ENCODE results near the gene TTC21B.

The TTC21B gene

DNA sequence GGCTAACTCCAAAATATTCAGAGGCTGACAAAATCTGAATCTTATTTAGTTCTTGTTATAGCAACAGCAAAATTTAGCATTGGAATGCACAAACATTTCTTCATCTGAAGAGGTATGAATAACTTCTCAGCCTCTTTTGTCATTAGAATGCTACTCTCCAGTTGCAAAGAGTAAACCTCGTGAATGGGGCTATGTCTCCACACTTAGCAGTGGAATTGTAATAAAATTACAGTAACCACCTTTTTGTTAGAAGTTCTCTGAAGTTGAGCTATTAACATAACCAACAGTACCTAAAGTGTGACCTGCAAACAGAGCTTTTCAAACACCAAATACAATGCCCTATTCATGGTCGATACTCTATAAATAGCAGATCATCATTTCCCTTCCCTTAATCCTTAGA lies 109.4 kb downstream of the TTC21B start:
- in situ Hi-C loops (cut with MboI; ENCODE audit: low sequenced_read_pairs) = no loop called here

DNA sequence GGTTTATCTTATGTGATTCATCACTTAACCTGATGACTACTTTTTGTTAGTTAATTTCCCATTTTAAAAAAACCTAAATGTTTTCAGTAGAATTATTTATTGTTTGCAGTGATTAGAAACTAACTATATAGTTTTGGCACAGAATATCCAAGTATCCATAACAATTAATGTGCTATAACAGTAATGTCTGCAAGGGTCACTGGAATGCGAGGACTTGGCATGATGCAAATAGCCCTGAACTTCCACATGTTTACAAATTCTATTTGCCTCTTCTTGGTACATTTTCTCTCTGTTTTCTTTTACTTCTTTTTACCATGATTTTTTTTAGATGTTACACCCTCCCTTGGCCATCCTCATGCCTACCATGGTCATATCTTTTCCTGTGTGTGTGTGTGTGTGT lies 110.2 kb downstream of the TTC21B start:
- in situ Hi-C loops (cut with MboI; ENCODE audit: low sequenced_read_pairs) = no loop called here

DNA sequence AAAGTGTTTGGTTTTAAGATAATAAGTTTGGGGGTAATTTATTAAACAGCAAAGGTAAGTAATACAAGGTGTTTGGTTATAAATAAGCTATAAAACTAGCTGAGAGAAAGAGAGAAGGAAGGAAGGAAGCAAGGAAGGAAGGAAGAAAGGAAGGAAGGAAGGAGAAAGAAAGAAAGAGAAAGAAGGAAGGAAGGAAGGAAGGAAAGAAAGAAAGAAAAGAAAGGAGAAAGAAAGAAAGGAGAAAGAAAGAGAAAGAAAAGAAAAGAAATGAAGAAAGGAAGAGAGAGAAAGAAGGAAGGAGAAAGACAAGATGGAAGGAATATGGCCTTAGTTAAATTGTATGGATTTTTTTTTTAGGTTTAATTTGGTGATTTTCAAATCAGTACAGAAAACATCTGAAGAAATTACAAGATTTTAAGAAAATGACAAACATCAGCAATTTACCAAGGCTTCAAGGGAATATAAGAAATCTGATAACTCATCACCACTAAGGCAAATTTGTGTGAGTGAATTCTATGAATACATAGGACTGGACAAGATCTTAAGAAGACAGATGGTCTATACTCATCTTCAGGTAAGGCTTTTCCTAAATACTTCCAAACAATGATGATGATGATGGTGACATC lies 113.1 kb downstream of the TTC21B start:
- in situ Hi-C loops (cut with MboI; ENCODE audit: low sequenced_read_pairs) = no loop called here

DNA sequence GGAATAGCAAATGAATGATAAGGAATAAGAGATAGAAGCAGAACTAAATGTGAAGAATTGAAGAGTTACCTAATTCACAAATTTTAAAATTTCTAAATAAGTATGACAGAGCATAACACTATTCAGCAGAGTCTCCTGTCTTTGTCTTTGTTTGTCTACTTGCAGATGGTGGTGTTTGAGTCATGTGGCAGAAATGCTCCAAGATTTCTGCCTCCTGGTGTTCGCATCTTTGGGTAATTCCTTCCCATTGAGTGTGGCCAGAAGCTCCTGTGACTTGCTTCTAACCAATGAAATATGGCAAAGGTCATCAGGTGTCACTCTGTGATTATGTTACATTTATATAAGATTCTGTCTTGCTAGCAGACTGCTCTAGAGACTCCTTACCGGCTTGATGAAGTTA lies 114.0 kb downstream of the TTC21B start:
- in situ Hi-C loops (cut with MboI; ENCODE audit: low sequenced_read_pairs) = no loop called here

DNA sequence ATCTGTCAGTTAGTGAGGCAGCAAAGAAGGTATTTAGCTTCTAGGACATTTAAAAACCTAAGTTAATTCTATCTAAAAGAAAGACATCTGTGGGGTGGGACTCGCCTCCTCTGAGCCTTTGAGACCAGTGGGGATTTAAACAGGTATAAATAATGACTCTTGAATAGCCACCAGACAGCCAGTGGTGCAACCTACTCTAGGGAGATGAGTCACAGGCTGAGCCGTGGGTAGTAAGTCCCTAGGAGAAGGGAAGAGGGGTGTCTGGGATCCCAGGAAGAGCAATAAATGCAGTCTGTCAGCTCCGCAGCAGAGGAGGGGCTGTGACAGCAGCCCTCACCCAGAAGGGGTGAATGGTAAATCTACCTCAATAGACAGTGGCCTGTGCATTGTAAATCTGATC lies 116.5 kb downstream of the TTC21B start:
- in situ Hi-C loops (cut with MboI; ENCODE audit: low sequenced_read_pairs) = no loop called here

DNA sequence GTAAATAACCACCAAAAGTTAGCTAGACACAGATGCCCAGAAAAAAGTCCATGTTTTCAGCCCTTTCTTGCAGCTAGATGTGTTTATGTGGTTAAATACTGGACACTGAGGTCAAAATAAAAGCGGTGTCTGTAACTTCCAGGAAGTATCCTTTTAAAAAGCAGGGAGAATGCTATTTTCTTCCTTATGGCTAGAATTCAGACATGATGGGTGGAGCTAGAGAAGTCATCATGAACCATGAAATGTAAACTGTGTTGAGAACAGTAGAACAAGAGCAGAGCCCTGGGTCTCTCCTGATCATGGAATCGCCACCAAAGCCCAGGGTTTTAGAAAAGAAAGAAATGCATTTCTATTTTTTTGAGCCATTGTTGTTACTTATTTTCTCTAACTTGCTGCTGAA lies 118.2 kb downstream of the TTC21B start:
- in situ Hi-C loops (cut with MboI; ENCODE audit: low sequenced_read_pairs) = no loop called here

DNA sequence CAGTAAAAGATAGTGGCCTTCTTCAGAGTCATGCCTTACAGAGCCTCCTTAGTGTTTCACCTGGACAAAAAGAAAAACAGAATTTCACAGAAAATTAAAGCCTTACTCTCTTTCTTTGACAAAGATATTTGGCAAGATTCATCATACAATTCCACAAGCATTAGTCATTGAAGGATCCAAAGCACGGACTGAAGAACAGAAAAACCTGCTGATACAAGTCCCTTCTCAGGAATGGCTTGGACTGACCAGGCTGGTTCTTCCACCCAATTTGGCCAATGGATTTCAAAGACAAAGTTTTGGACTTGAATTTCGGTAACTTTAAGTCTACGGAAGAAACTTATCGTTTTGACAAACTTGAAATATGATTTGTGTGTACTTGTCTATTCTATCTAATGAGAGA lies 120.4 kb downstream of the TTC21B start:
- in situ Hi-C loops (cut with MboI; ENCODE audit: low sequenced_read_pairs) = no loop called here

DNA sequence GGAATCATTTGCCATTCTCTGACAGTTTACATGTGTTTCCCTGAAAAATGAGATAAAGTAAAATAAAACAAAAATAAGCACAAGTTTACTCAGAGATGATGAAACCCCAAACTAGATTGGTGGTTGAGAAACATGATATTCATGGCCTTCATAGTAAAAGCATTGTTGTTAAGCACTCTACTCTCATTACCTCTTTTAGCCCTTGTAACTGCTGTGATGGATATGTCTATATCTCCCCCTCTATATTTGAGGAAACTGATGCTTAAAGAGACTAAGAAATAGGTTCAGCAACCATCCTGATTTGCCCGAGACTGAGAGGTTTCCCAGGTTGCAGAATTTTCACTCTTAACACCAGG lies 125.7 kb downstream of the TTC21B start:
- in situ Hi-C loops (cut with MboI; ENCODE audit: low sequenced_read_pairs) = no loop called here

DNA sequence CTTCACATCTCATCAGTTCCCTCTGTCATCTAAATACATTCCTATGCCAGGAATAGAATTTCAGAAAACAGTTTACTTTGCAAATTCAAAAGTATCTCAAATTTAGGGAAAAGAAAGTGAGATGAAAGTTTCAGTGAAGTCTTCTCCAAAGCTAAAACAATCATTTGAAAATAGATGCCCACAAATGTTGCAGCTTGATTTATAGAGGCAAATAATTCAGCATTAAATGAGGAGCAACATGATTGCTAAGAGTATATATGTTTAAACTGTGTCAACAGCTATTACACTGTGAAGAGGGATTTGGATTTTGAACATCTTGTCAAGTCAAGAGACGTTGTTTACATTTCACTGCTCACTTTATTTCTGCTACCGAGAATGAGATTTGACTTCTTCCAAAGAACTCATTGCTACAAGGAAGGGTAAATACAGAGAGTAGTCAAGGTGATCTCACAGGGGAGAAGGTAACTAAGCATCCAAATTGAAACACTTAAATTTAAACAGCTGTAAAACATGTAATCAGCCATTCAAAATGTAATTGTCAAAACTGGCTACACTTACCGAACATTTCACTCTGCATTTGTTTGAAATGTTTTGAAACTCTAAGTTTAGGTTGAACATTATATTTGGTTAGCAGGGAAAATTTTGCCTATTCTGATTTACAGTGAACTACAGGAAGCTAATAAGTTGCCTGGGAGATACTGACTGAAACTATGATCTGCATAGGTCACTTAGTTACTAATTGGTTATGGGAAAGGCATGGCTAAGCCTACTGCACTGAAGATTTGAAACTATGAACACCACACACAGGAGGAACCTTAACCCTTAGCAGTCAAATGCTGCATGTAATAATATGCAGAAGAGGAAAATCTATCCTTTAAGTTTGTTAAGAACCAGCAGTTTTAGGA lies 126.3 kb downstream of the TTC21B start:
- in situ Hi-C loops (cut with MboI; ENCODE audit: low sequenced_read_pairs) = no loop called here

DNA sequence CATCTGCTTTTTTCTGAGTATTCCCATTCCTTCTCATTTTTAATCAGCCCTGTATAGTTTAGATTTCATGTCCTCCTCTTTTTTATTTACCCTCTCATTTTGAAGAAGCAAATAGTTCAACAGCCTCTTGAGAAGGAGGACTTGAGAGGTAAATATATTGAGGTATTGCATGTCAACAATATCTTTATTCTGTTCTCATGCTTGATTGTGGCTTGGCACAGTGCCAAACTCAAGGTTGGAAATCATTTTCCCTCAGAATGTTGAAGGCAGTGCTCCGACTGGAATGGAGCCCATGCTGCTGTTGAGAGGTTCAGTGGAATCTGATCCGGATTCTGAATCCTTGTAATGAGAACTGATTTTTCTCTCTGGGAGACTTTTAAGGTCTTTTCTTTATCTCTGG lies 128.5 kb downstream of the TTC21B start:
- in situ Hi-C loops (cut with MboI; ENCODE audit: low sequenced_read_pairs) = no loop called here

All from HL-60/S4 treated with phorbol 12-myristate 13-acetate at 8.2 ng/mL for 4 days and 3 days (cell line).